ENCODE data around the gene VTCN1. TPM values are rescaled to one million over a fixed set of nuclear protein-coding genes. Genes with fewer than 3 reads are reported as not detected.

Gene VTCN1
- total and polyA plus RNA-seq, 9 donors, result 0.05 to 17.6 (median 0.83) TPM; not detected in 2

GRCh38 chr1:117215733-117216462, 5.2 kb upstream of the VTCN1 start:
- H3K4me3 ChIP-seq, result no peak overlapping the region
- 68 to 76% (median 75%) methylated on average over 10 to 12 of the region's 12 CpGs for WGBS, 3 donors
- H3K36me3 ChIP-seq, result no peaks in the 10 kb centered on the region
- H3K4me1 ChIP-seq (ENCODE audit: insufficient read depth), result no peaks in the 10 kb centered on the region
- TF ChIP-seq CTCF (IDR thresholded peaks at IDR 0.05) (no peak), POLR2A (IDR thresholded peaks at IDR 0.05) (no peak), EP300 (IDR thresholded peaks at IDR 0.05) (no peak)
- intact Hi-C loops (cut with DNase I), result no loop called here
- no peak overlapping the region for H3K27ac ChIP-seq
- DNase-seq, result no peak
- H3K27me3 ChIP-seq, result no peaks in the 10 kb centered on the region
- no peaks in the 10 kb centered on the region for H3K9me3 ChIP-seq

- no peaks in the 10 kb centered on the region for H3K9me3 ChIP-seq
- H3K4me1 ChIP-seq (ENCODE audit: insufficient read depth), result no peaks in the 10 kb centered on the region
These were observed 4.3 kb upstream of the VTCN1 start for GRCh38 chr1:117215019-117215418.

GRCh38 chr1:117213046-117213445, 2.3 kb upstream of the VTCN1 start:
- Histone ChIP-seq H3K36me3 (no peaks in the 10 kb centered on the region), H3K4me1 (ENCODE audit: insufficient read depth) (no peaks in the 10 kb centered on the region), H3K27ac (no peak overlapping the region), H3K4me3 (no peak overlapping the region), H3K27me3 (no peaks in the 10 kb centered on the region), H3K9me3 (no peaks in the 10 kb centered on the region)
- intact Hi-C loops (cut with DNase I), result no loop called here
- TF ChIP-seq EP300 (IDR thresholded peaks at IDR 0.05), result no peak
- TF ChIP-seq CTCF (IDR thresholded peaks at IDR 0.05), result no peak
- TF ChIP-seq POLR2A (IDR thresholded peaks at IDR 0.05), result no peak
- no peak for DNase-seq
- 88 to 94% (median 93%) methylated on average over 6 of the region's 6 CpGs for WGBS, 3 donors

More at GRCh38 chr1:117215019-117215418, 4.3 kb upstream of the VTCN1 start:
- H3K27ac ChIP-seq, result no peak overlapping the region
- no peak overlapping the region for H3K4me3 ChIP-seq
- TF ChIP-seq CTCF (IDR thresholded peaks at IDR 0.05) (no peak), EP300 (IDR thresholded peaks at IDR 0.05) (no peak), POLR2A (IDR thresholded peaks at IDR 0.05) (no peak)
- no peak for DNase-seq
- intact Hi-C loops (cut with DNase I), result no loop called here
- H3K27me3 ChIP-seq, result no peaks in the 10 kb centered on the region
- WGBS, 3 donors, result 49 to 56% (median 53%) methylated on average over 3 of the region's 3 CpGs
- H3K36me3 ChIP-seq, result no peaks in the 10 kb centered on the region

GRCh38 chr1:117210386-117210785, 341 bp downstream of the VTCN1 start:
- Histone ChIP-seq H3K4me3 (no peak overlapping the region), H3K4me1 (ENCODE audit: insufficient read depth) (no peaks in the 10 kb centered on the region), H3K9me3 (no peaks in the 10 kb centered on the region), H3K27me3 (no peaks in the 10 kb centered on the region), H3K27ac (no peak overlapping the region), H3K36me3 (no peaks in the 10 kb centered on the region)
- no peak for DNase-seq
- TF ChIP-seq POLR2A (IDR thresholded peaks at IDR 0.05) (no peak), EP300 (IDR thresholded peaks at IDR 0.05) (no peak), CTCF (IDR thresholded peaks at IDR 0.05) (no peak)
- intact Hi-C loops (cut with DNase I), result no loop called here
- WGBS, 3 donors, result 86 to 91% (median 89%) methylated on average over 4 of the region's 4 CpGs

All from ovary (tissue), 9 donors.